ENCODE data around the gene MARCHF10. TPM values are rescaled to one million over a fixed set of nuclear protein-coding genes. Genes with fewer than 3 reads are reported as not detected.

MARCHF10 gene
- total RNA-seq, 2 donors from 2014 or later = not detected

DNA sequence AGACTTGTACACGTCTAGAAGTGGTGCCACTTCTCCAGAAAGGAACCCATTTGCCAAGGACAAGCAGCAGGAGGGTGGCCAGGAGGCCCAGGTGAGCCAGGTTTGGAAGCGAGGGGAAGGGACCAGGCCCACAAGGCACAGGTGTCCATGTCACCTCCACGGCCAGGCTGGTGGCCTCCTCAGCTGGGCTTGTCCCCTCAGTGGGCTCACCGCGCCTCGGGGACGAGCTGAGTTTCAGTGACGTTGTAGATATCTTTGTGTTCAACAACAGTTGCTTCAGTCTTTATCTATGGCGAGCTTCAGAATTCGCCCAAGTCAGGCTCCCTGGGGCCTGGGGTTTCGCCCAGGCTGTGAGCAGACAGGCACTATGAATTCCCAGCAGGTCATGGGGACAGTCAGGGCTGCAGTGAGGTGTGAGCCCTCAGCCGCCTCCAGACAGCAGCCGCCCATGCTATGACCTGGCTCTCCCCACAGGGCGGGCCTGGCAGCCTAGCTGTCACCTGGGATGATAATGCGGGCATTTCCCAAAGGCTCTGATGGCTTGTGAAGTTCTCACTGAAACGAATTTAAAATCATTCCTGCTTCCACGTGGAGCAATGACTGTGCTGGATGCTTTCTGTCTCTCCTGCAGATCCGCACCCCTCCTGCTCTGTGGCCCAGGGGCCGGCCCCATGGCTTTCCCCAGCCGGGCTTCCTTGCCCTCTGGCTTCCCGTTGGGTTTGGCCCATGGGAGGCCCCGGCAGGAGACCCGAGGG is 91.1 kb downstream of the MARCHF10 start:
- Histone ChIP-seq H3K36me3 (no peaks in the 10 kb centered on the region), H3K27me3 (no peaks in the 10 kb centered on the region), H3K9me3 (no peaks in the 10 kb centered on the region), H3K4me3 (no peak overlapping the region), H3K4me1 (no peaks in the 10 kb centered on the region), H3K27ac (no peak overlapping the region)
- DNase-seq (ENCODE audit: low spot score) = no peak
- TF ChIP-seq, protein P1, sequence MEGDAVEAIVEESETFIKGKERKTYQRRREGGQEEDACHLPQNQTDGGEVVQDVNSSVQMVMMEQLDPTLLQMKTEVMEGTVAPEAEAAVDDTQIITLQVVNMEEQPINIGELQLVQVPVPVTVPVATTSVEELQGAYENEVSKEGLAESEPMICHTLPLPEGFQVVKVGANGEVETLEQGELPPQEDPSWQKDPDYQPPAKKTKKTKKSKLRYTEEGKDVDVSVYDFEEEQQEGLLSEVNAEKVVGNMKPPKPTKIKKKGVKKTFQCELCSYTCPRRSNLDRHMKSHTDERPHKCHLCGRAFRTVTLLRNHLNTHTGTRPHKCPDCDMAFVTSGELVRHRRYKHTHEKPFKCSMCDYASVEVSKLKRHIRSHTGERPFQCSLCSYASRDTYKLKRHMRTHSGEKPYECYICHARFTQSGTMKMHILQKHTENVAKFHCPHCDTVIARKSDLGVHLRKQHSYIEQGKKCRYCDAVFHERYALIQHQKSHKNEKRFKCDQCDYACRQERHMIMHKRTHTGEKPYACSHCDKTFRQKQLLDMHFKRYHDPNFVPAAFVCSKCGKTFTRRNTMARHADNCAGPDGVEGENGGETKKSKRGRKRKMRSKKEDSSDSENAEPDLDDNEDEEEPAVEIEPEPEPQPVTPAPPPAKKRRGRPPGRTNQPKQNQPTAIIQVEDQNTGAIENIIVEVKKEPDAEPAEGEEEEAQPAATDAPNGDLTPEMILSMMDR (IDR thresholded peaks at IDR 0.05) = no peak

DNA sequence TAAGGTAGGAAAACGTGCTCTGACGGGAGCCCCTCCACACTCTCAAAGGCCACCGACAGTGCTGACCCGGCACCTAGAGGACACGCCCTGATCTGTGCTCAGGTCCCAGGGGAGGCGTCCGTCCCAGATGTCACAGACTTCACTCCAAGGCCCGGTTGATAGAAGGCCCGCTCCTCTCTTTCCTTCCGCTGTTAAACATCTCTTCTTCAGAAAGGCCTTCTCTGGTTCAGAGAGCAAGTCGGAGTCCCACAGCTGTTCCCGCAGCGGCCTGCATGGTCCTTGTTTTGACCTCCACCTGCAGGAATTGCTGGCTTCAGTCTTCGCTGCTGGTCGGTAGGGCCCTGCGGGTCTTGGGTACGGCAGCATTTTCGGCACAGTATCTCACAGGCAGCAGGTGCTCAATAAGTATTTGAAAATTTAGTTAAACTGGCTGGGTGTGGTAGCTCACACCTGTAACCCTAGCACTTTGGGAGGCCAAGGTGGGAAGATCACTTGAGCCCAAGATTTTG is 92.2 kb downstream of the MARCHF10 start:
- H3K4me3 ChIP-seq = no peak overlapping the region
- H3K9me3 ChIP-seq = no peaks in the 10 kb centered on the region
- H3K27me3 ChIP-seq = no peaks in the 10 kb centered on the region
- TF ChIP-seq, protein P1 (IDR thresholded peaks at IDR 0.05) = no peak
- H3K27ac ChIP-seq = no peak overlapping the region
- no peak for DNase-seq (ENCODE audit: low spot score)
- no peaks in the 10 kb centered on the region for H3K36me3 ChIP-seq
- H3K4me1 ChIP-seq = no peaks in the 10 kb centered on the region

- TF ChIP-seq, protein P1 (IDR thresholded peaks at IDR 0.05) = no peak
- no peak overlapping the region for H3K27ac ChIP-seq
- H3K9me3 ChIP-seq = no peaks in the 10 kb centered on the region
- no peaks in the 10 kb centered on the region for H3K27me3 ChIP-seq
- no peak overlapping the region for H3K4me3 ChIP-seq
- no peaks in the 10 kb centered on the region for H3K4me1 ChIP-seq
- H3K36me3 ChIP-seq = no peaks in the 10 kb centered on the region
- no peak for DNase-seq (ENCODE audit: low spot score)
These were observed 93.9 kb downstream of the MARCHF10 start for GRCh38 chr17:62714016-62714777.

DNA sequence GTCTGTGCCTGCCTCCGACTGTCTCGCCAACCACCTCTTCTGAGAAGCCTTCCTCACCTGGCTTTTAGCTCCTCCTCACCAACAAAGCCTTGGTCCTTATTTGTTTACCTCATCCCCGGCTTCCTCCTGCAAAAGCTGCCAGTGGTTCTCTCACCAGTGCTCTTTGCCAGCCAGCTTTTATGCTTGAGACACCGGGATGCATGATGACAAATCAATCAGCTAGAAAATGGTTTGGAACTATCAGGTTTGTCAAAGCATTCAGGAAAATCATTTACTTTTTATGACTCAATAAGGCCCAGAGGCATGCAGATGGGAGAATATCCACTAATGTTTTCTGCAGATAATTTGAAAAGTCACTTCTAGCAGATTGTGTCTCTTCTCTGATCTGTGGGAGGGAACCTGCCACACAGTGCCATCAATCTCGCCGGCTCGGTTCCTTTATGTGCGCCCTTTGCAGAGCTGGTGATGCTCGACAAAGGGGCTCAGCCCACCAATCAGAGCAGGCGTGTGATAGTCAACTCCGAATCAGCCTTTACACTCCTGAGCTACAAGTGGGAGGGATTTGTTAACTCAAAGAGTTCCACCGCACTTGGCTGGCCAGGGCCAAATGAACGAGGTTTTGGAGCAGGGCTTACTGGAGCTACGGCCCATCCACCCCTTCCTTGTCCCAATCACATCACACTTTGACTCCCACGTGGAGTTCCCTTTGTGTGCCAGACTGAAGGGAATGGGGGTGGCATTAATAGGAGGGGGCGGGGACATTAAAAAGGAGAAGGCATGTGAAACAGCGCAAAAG is 94.8 kb downstream of the MARCHF10 start:
- H3K27ac ChIP-seq = no peak overlapping the region
- no peaks in the 10 kb centered on the region for H3K36me3 ChIP-seq
- H3K4me3 ChIP-seq = no peak overlapping the region
- H3K27me3 ChIP-seq = no peaks in the 10 kb centered on the region
- DNase-seq (ENCODE audit: low spot score) = no peak
- no peaks in the 10 kb centered on the region for H3K4me1 ChIP-seq
- H3K9me3 ChIP-seq = no peaks in the 10 kb centered on the region
- TF ChIP-seq, protein P1 (IDR thresholded peaks at IDR 0.05) = no peak

- no peaks in the 10 kb centered on the region for H3K9me3 ChIP-seq
- no peak overlapping the region for H3K27ac ChIP-seq
- no peaks in the 10 kb centered on the region for H3K4me1 ChIP-seq
- no peak for DNase-seq (ENCODE audit: low spot score)
- no peaks in the 10 kb centered on the region for H3K27me3 ChIP-seq
- H3K4me3 ChIP-seq = no peak overlapping the region
- TF ChIP-seq, protein P1 (IDR thresholded peaks at IDR 0.05) = no peak
- no peaks in the 10 kb centered on the region for H3K36me3 ChIP-seq
These were observed 95.9 kb downstream of the MARCHF10 start for GRCh38 chr17:62712171-62712581.

All from right atrium auricular region (tissue), 2 donors.